ENCODE data around the gene CACNA2D2.
A peak's percentile ranks its signal among the peaks of the same experiment; 100 is the strongest.
"Not testable (repeated sequence)": the region's sequence is repeated elsewhere in the genome, so short reads cannot be mapped to it uniquely, and the experiment has no call there.

CACNA2D2 gene

DNA sequence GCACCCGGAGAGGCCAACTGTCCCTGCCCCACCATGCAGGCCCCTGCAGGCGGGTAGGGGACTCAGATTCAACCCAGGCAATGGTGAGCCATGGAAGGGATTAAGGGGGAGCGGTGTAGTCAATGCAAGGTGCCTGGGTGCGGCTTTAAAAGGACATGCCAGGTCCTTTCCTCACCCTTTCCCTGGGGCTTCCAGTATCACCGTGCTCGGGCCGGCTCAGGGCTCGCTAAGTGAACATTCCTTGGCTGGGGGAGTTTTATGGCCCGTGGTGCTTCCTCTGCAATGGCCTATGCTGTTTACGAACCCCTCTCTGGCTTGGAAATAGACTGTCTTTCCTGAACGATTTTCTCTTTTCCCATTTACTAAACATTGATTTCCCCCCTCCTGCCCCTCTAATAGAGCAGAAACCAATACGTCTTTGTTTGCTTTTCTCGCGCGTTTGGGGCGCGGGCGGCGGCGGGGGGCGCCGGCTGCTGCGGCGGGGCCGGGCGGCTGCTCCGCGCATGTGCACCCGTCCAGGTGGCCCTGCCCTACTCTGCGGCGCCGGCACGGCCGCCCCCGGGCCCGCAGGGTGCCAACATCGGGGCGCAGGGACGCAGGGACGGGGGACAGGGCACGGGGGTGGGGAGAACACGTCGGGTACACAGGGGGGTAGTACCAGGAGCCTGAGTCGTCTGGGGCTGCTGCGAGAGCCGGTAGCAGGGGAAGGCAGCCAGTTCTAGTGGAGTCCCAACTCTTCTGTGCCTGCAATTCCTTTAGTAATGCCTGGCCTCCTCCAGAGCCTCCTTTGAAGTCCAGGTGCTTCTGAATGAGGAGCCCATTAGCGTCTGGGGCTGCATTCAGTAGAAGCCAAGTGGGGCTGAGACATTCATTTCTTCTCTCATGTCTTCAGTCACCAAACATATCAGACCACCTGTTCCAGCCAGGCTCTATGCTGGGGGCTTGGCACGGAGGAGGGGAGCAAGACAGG is 26.9 kb upstream of the CACNA2D2 start:
- DNase-seq: no peak

DNA sequence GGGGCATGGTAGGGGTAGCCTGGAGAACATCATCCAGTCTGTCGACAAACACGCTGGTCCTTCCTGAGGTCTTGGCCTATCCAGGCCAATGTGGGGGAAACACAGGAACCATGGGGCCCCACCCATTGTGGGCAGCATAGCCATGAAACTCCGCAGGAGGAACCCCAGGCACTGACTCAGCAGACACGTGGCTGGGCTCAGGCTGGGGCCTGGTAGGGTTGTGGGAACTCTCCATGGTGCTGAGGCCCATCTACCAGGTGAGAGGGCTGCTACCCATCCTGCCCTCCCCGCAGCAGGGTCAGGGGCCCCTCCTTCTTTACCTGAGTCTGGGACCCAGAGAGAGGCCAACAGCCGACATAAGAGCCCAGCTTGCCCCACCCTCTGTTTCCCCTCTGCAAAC is 22.6 kb upstream of the CACNA2D2 start:
- no peak for DNase-seq

DNA sequence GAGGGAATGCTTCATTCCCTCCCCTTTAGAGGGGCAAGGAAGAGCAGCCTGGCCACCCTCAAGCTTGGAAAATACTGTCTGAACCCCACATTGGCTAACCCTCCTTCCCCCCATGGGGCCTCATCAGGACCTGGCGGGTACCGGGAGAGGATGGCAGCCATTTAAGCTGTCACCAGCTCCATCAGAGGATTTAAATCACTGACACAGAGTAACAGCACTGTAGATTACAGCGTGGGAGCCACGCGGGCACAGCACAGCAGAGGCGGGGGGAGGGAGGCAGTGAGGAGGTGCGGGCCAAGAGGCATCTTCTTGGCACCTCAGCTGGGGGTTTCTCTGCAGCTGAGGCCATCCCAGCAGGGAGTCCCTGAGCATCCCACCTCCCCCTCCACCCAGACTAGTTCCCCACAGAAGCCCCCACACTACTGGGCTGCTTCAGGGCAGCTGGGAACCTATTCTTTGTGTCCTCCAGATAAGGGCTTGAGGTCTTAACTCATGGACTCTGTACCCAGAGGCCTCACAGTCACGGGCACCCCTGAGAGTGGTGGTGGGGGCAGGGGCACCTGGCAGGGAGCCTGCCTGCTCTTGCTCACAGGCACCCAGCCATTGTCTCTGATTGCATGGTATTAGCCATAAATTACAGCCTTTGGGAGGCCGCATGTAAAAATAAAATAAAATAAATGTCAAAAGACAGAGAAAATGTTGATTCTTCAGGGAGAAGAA is 21.9 kb upstream of the CACNA2D2 start:
- no peak for DNase-seq

DNA sequence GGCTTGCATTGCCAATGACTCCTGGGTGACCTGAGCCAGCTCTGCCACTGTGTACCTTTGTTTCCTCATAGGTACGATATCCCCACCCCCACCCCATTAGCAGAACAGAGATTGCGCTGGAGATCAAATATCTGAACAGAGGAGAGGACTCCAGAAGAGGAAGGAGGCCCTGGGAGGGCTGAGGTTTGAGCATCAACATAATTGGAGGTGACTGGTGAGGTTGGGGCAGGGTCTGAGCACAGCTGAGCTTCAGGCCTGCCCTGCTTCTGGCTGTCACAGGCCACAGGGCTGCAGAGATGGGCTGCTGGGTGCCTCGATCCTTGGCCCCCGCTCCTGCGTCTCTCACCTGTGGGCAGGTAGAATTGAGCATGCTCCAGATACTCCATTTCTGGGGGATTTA is 21.3 kb upstream of the CACNA2D2 start:
- no peak for DNase-seq

DNA sequence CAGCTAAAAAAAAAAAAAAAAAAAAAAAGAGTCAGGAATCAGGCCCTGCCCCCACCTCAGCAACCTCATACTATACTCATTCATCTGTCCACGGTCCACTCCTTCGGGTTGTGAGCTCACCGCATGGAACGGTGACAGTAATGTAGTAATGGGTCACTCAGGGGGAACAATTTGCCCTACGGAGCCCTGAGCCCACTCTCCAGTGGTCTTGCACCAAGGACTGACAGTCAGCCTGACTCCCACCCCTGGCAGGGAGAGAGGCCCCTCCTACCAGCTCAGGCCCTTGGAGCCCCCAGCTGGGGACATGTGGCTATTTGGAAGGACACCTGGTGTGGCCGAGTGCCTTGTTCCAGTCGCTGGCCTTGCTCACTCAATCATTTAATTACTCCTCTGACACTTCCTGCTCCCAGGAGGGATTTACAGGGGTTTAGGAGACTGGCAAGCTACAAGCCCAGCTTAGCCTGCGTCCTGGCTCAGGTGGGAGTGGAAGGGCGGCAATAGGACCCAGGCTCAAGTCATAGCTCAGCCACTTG is 19.9 kb upstream of the CACNA2D2 start:
- DNase-seq: no peak

DNA sequence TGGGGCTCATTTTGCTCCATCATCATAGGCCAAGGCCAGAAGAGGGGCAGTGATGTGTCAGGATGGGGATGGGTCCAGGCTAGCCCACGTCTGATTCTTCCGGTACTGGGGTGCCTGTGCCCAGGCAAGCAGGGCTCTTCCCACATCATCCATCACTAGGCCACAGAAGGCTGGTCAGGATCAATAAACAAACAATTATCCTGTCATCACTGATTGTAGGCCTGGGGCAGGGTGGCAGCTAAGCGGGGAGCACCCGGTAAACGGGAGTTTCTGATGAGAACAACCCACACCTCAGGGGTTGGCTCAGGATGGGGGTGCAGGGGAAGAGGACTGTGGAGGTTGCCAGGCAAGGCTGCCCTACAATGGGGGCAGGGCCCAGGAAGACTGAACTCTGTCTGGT is 18.1 kb upstream of the CACNA2D2 start:
- no peak for DNase-seq

DNA sequence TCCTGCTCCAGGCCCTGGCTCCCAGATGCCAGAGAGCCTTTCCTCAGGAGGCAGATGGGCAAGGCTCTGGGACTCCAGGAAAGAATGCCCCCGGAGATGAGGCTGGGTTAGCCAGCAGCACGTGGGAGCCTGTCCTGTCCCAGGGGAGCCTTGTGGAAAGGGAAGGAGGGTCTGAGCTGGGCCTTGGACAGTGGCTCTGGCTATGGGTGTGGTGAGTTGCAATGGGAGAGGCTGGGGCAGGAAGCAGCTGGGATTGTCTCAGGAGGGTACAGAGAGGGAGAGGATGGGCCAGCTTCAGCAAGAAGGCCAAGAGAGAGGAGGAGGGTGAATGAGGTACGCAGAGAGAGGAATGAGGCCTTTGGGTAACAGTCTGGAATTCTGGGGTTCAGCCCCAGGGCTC is 17.4 kb upstream of the CACNA2D2 start:
- DNase-seq: no peak

DNA sequence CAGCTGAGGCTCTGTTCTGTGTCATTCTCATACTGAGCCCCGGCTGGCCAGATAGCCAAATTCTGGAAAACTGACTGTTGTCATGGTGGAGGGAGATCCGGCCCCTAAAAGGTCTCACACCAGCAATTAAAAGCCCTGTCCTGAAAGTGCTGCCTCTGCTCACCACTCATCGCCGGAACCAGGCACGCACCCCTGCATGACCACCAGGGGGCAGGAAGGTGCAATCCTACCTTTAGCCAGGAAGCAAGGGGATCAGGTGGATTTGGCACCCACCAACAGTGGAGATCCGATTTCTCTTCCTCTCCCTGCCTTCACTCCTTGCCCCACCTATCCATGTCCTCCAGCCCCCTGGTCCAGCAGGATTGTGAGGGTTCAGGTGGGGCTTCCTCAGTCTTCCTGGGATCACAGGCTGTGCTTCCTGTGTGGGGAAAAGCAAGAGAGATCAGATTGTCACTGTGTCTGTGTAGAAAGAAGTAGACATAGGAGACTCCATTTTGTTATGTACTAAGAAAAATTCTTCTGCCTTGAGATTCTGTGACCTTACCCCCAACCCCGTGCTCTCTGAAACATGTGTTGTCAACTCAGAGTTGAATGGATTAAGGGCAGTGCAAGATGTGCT is 16.1 kb upstream of the CACNA2D2 start:
- peak; percentile 67 for DNase-seq

DNA sequence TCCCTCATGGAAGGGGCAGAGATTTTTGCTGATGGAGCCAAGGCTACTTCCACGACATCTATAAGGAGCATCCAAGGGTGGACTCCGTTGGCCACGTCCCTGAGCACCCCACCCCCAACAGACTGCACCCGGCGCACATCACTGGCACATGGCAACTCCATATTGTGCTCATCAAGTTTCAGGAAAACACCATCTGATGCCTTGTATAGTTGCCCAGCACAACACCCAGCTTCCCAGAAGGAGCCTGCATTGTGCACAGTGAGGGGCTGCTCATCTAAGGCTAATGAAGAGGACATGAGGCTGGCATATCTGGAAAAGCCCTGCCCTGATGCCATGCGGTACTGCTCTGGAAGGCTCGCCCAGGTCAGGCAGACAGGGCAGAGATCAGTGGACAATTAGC is 15.0 kb upstream of the CACNA2D2 start:
- DNase-seq: no peak

DNA sequence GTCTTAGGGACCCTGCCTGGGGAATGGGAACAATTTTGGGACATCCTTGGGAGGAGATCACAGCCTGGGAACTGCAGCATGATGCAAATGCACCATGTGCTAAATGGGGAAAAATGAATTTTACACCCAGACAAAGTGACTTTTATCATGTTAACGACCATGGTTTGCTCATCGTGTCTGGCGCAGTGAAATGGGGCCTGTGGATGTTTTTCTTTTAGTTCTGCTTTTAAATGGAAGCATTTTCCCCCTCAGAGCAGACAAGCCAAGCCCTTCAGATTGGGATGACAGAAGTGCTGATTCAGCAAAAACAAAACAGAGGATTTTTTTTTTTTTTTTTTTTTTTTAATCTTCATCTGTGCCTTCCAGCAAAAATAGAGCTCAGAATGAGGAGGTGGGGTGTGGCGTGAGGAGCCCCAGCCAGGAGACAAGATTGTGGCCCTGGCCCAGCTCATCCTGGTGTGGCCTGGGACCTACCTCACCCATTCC is 14.3 kb upstream of the CACNA2D2 start:
- DNase-seq: no peak

DNA sequence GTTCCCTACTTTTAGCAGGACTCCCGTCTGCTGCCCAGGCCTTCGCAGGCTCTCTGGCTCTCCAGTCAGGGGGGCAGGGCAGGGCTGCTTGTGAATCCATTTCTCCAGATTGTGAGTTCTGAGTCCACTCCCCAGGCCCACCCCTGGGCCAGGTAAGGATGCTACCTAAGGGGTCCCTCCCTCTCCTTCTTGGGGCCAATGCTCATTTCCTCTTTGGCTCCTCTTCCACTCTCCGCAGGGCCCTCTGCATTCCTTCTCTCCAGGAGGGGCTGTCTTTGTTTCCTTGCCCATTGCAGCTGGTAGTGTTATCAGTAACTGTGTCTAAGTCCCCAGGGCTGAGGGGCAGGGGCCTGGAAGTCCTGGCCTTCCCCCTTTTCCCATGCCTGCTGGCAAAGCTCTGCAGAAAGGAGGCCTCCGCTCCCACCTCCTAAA is 13.0 kb upstream of the CACNA2D2 start:
- DNase-seq: no peak

DNA sequence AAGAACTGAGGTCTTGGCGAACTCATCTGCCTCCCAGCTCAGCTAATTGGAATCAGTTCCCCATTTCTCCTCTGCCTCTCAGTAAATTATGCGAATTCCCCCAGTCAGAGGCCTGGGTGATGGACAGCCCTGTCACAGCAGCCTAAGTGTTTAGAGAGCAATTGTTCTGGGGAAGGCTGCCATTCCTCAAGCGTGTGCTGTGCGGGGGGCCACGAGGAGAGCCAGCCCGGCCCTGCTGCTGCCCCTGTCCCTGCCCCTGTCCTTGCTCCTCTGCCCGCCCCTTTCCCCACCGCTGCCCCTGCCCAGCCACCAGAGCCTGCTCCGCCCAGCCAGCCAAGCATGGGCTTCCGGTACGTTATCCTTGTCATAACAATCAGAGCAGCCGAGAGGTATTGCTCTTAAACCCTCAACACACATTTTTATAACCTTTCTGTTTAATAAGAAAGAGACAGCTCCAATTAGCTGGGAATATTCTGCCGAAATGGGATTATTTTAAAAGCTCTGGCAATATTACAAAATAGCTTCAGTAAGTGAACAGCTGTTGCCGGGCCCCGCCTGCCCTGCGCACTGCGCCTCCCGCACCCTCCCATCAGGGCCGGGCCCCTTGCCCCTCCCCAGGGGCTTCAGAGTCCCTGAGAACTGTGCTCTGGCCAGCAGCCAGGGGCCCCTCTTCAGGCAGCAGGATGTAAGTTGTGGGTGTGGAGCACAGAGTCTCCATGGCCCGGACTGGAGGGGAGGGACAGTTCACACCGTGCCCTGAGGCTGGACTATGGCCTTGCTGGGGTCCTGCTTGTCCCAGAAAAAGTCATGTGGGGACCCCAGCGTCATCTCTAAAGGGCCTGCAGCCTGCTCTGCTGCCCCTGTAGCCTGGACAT is 12.4 kb upstream of the CACNA2D2 start:
- DNase-seq: no peak

DNA sequence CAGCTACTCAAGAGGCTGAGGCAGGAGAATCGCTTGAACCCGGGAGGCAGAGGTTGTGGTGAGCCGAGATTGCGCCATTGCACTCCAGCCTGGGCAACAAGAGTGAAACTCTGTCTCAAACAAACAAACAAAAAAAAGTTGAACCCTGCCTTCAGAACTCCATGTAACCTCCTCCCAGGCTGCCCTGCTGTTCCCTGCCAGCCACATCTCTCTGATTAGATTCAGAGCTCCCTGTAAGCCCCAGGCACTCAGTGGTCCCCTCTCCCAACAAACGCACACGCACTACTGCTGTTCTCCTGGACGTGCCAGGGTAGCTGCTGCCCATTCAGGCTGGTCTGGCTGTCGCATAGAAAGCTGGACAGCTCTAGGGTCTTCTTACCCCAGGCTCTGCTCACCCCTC is 9.5 kb upstream of the CACNA2D2 start:
- not testable (repeated sequence) for DNase-seq

DNA sequence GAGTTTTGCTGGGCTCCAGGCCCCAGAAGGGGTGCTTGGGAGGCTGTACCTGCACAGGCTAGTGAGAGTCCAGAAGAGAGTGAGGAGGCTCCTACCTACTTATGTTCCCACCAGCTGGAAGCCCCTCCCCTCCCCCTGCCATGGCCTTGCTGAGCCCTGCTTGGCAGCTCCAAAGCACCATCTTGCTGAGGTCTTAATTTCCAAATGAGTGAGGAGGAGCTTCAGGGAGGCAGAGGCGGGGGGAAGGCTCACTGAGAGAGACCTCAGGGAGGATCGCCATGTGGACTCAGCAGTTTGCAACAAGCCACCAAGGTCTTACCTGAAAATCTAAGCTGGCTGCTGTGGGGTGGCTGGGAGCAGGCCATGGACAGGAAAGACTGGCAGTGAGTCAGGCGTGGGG is 8.7 kb upstream of the CACNA2D2 start:
- no peak for DNase-seq

DNA sequence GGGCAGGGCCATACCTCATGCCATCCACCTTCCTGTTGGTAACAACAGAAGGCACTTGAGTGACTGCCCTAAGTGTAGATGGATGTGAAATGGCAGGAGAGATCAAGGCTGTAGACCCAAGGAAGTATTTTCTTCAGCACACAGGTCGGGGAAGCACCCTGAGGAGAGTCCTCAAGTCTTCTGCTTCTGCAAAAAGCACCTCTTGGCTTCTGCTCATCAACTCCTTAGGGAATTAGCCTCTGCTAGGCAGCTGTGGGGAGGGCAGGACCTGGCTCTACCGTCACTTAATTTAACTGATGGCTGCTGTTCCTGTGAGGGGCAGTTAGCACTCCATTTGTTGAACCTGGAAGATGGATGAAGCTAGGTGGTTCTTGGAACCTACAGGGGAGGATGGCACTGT is 6.9 kb upstream of the CACNA2D2 start:
- no peak for DNase-seq

DNA sequence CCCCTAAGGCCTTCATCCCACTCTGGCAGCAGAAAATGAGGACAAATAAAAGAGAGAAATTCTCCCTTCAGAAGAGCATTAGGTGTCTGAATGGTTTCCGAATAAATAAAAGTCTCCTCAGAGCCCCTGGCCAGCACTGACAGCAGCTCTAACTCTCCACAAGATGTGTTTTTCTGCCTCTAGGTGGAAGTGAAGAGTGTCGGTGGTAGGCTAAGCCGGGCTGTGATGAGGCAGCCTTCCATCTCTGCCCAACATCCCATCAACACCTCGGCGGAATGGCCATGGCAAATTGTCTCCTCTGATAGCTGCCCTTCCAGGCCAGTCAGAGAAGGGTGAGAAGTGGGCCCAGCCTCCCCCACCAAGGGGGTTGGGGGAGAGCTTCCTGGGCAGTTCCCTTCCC is 6.3 kb upstream of the CACNA2D2 start:
- no peak for DNase-seq

DNA sequence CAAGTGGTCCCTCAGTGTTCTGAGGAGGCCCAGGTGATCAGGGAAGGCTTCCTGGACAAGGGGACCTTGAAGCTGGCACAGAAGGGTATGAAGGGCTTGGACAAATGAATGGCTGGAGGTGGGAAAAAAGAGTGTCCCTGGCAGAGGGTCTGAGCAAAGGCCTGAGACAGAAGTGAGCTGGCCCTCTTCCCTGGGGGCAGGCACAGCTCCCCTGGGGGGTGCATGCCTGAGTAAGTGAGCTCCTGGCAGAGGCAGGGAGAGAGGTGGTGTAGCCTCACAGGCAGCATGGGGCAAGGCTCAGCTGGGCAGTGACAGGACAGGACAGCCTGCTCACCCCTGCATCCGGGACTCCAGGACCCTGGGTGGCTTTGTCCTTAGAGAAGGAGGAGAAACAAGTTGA is 5.4 kb upstream of the CACNA2D2 start:
- no peak for DNase-seq

DNA sequence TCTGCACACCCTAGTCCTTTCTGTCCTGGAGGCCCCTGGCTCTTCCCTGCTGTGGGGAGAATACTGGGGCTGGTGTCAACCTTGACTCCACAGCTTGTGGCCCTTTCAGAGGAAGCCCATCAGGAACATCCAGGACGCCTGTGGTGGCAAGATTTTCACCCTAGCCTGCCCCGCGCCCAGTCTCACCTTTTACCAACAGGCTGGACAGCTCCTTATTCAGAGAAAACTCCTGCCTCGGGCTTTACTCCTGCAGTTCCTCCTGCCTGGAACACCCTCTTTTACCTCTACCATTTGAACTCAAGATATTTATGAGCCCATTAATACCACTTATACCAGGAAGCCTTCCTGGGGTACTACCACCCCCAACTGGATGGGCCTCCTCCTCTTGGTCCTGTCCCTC is 2.7 kb upstream of the CACNA2D2 start:
- DNase-seq: no peak

DNA sequence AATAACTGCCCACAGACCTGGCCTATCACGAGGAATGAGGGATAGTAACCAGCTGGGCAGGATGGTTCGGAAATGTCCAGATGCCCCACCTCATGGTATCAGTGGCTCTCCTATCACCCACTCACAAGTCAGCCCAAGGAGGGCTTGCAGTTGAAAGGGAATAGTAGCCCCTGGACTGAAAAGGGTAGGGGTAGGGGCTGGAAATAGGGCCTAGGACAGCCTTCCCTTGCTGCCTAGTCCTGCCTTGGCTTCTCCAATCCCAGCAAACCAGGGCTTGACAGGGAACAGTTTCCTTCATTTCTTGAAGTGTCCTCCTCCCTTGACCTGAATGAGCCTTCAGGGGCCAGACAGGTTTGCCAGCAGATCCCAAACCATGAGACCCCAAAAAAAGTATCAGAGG is 1.2 kb upstream of the CACNA2D2 start:
- no peak for DNase-seq

DNA sequence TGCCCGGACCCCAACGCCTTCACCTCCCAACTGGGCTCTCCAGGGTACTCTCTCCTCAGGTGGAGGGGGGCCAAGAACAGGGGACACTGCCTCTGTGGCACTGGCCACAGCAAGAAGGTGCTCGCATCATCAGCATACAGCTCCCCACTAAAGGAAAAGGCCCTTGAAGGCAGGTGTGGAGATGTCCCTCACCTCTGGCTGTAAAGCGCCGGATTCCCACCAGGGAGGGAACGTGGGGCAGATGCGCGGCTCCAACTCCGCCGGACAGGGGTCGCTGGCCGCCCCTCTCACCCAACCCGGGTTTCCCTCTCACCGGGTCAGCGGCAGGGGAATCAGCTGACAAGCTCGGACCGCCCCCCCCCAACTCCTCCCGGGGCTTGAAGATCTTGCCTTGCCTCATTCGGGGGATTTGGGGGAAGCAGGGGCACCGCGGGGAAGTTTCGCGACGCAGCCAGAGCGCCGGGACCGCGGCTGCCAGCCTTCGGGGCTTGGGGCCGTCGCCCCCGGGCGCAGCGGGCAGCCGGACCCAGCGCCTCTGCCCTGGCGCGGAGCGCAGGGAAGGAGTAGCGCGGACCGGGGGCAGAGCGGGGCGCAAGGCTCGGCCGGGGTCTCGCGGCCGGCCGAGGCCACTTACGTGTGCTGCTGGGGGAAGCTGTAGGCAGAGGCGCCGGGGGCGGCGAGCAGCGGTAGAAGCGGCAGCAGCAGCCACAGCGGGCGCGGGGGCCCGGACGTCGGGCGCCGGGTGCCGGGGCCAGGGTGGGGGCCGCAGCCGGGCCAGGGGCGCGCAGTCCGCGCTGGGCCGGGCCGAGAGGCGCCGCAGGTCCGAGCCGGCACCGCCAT is 630 bp downstream of the CACNA2D2 start:
- no peak for DNase-seq

DNA sequence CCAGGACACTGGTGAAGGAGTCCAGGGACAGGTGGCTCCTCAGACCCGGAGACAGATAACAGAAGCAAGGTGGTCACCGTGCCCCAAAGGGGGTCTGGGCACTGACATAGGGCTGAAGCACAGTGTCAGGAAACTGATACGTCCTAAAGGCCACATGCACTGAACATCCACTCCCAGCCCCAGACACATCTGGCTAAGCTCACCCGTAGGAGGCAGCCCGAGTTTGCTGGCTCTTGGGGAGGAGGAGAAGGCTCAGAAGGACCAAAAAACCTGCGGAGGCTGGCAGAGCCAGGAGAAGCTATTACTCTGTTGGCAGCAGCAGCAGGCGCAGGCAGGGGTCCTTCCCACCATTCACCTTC is 1.2 kb downstream of the CACNA2D2 start:
- no peak for DNase-seq
